ENCODE results near the gene CDKN1B.

GRCh38 chr12:12705838-12706520, 11.2 kb upstream of the CDKN1B start:
- TF ChIP-seq POLR2A (IDR thresholded peaks at IDR 0.05), result no peak
- TF ChIP-seq, protein P1, sequence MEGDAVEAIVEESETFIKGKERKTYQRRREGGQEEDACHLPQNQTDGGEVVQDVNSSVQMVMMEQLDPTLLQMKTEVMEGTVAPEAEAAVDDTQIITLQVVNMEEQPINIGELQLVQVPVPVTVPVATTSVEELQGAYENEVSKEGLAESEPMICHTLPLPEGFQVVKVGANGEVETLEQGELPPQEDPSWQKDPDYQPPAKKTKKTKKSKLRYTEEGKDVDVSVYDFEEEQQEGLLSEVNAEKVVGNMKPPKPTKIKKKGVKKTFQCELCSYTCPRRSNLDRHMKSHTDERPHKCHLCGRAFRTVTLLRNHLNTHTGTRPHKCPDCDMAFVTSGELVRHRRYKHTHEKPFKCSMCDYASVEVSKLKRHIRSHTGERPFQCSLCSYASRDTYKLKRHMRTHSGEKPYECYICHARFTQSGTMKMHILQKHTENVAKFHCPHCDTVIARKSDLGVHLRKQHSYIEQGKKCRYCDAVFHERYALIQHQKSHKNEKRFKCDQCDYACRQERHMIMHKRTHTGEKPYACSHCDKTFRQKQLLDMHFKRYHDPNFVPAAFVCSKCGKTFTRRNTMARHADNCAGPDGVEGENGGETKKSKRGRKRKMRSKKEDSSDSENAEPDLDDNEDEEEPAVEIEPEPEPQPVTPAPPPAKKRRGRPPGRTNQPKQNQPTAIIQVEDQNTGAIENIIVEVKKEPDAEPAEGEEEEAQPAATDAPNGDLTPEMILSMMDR (IDR thresholded peaks at IDR 0.05), result no peak

All from suprapubic skin (tissue), 3 donors.